Gastroesophageal sphincter (tissue), 4 donors: ENCODE measurements around the gene POLE4. TPM values are rescaled to one million over a fixed set of nuclear protein-coding genes. Genes with fewer than 3 reads are reported as not detected.

Experiments
- ATAC-seq: fragments of 150-250 bp; one replicate; pipeline ENCODE4 v1.9.1; 2016; ENCODE audit warnings: mild to moderate bottlenecking, moderate library complexity
- H3K27ac ChIP-seq, 4 donors: fragments of 200-600 bp; sonication (generic) in 3 of 4; 1 replicate in 3 of 4; 2 replicates in 1 of 4; pipeline ENCODE4 v1.5.1; 2016 to 2019
- H3K27me3 ChIP-seq: fragments of 200-600 bp; sonication (generic); one replicate; pipeline ENCODE4 v1.5.1; 2019
- H3K36me3 ChIP-seq, 2 donors: fragments of 200-600 bp; sonication (generic); one replicate each; pipeline ENCODE4 v1.5.1; 2019; ENCODE audit warnings: control low read depth in 1 of 2
- H3K4me1 ChIP-seq, 3 donors: fragments of 200-600 bp; sonication (generic); 1 replicate in 2 of 3; 2 replicates in 1 of 3; pipeline ENCODE4 v1.5.1; 2016 to 2019; ENCODE audit warnings: control low read depth in 2 of 3
- H3K4me3 ChIP-seq, 2 donors: fragments of 200-600 bp; sonication (generic); one replicate each; pipeline ENCODE4 v1.5.1; 2019; ENCODE audit warnings: mild to moderate bottlenecking in 1 of 2, moderate library complexity in 1 of 2
- H3K9me3 ChIP-seq, 3 donors: fragments of 200-600 bp; sonication (generic); one replicate each; pipeline ENCODE4 v1.5.1; 2017 to 2019; ENCODE audit warnings: control low read depth in 2 of 3
- EP300 ChIP-seq: sonication (generic); formaldehyde crosslinking; IDR thresholded peaks from one replicate; pipeline ENCODE4 v1.6.1; 2017; ENCODE audit warnings: antibody characterized with exemption, mild to moderate bottlenecking
- POLR2A ChIP-seq, 2 donors: fragments of 450-650 bp; IDR thresholded peaks; one replicate each; pipeline ENCODE4 v1.6.1; 2017; ENCODE audit warnings: antibody characterized with exemption in 2 of 2, mild to moderate bottlenecking in 2 of 2, moderate library complexity in 1 of 2
- POLR2AphosphoS5 ChIP-seq: sonication (generic); formaldehyde crosslinking; IDR thresholded peaks from one replicate; pipeline ENCODE4 v1.6.1; 2017; ENCODE audit warnings: antibody characterized with exemption
- WGBS, 2 donors: methylation state at CpG; one replicate each; pipeline ENCODE4 v1.1.5; 2018; ENCODE audit warnings: low coverage in 1 of 2; 5-methylcytosine and 5-hydroxymethylcytosine counted together
- total RNA-seq, 4 donors: library from RNA; depleted of rRNA; stranded (reverse); fragments of >200 nt; gene quantifications; one replicate each; pipeline ENCODE4 v1.1.0, GENCODE V29; 2016
- TF ChIP-seq, protein P1 (sequence below), 4 experiments: fragments of 200-600 bp in 2 of 4; fragments of 450-650 bp in 2 of 4; sonication (generic) in 1 of 4; IDR thresholded peaks; one replicate each; pipeline ENCODE4 v1.5.1; 2017 to 2019; ENCODE audit warnings: antibody characterized with exemption in 4 of 4, mild to moderate bottlenecking in 2 of 4, moderate library complexity in 2 of 4

Gene POLE4
- total RNA-seq, 4 donors from 2014 or later: 17.7 to 34.1 (median 24.8) TPM

DNA sequence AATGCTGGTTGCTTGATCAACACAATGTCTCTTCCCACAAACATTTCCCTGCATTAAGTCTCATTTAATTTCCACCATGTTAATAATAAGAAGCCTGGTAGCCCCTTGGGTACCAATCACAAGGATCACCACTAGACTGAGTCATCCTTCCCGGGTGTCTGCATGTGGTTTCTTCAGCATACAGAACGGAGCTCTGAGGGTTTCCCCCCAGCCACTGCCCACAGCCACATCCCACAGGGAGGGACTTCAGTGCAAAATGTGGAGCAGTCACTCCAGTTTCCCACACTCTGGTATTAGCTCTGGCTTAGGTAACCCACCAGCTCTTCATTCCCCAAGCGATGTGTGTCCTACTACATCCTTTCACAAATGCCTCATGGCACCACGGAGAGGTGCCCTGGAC lies 42.7 kb upstream of the POLE4 start:
- no peak overlapping the region for H3K4me3 ChIP-seq
- no peak overlapping the region for H3K27ac ChIP-seq
- H3K9me3 ChIP-seq: peaks cover 0 to 7% (median 0%) of the 10 kb centered on the region in 3 donors
- ATAC-seq: no peak
- TF ChIP-seq POLR2A (IDR thresholded peaks at IDR 0.05): no peak
- TF ChIP-seq, protein P1, sequence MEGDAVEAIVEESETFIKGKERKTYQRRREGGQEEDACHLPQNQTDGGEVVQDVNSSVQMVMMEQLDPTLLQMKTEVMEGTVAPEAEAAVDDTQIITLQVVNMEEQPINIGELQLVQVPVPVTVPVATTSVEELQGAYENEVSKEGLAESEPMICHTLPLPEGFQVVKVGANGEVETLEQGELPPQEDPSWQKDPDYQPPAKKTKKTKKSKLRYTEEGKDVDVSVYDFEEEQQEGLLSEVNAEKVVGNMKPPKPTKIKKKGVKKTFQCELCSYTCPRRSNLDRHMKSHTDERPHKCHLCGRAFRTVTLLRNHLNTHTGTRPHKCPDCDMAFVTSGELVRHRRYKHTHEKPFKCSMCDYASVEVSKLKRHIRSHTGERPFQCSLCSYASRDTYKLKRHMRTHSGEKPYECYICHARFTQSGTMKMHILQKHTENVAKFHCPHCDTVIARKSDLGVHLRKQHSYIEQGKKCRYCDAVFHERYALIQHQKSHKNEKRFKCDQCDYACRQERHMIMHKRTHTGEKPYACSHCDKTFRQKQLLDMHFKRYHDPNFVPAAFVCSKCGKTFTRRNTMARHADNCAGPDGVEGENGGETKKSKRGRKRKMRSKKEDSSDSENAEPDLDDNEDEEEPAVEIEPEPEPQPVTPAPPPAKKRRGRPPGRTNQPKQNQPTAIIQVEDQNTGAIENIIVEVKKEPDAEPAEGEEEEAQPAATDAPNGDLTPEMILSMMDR (IDR thresholded peaks at IDR 0.05): no peak
- no peaks in the 10 kb centered on the region for H3K36me3 ChIP-seq
- H3K27me3 ChIP-seq: peaks cover 67% of the 10 kb centered on the region
- H3K4me1 ChIP-seq: peaks cover 0 to 7% (median 3%) of the 10 kb centered on the region in 3 donors
- WGBS, 2 donors: 61 to 100% methylated on average over 1 to 2 of the region's 4 CpGs

- H3K27ac ChIP-seq: no peak overlapping the region
- TF ChIP-seq POLR2A (IDR thresholded peaks at IDR 0.05) (no peak), POLR2AphosphoS5 (no peak), EP300 (no peak)
- TF ChIP-seq, protein P1 (IDR thresholded peaks at IDR 0.05): no peak
- peaks cover 0 to 7% (median 3%) of the 10 kb centered on the region in 3 donors for H3K4me1 ChIP-seq
- 53 to 63% methylated on average over 2 of the region's 2 CpGs for WGBS, 2 donors
- ATAC-seq: no peak
- no peak overlapping the region for H3K4me3 ChIP-seq
- H3K36me3 ChIP-seq: no peaks in the 10 kb centered on the region
- H3K27me3 ChIP-seq: peaks cover 67% of the 10 kb centered on the region
- peaks cover 0 to 14% (median 0%) of the 10 kb centered on the region in 3 donors for H3K9me3 ChIP-seq
Observed at GRCh38 chr2:74916394-74916793, 42.0 kb upstream of the POLE4 start.

DNA sequence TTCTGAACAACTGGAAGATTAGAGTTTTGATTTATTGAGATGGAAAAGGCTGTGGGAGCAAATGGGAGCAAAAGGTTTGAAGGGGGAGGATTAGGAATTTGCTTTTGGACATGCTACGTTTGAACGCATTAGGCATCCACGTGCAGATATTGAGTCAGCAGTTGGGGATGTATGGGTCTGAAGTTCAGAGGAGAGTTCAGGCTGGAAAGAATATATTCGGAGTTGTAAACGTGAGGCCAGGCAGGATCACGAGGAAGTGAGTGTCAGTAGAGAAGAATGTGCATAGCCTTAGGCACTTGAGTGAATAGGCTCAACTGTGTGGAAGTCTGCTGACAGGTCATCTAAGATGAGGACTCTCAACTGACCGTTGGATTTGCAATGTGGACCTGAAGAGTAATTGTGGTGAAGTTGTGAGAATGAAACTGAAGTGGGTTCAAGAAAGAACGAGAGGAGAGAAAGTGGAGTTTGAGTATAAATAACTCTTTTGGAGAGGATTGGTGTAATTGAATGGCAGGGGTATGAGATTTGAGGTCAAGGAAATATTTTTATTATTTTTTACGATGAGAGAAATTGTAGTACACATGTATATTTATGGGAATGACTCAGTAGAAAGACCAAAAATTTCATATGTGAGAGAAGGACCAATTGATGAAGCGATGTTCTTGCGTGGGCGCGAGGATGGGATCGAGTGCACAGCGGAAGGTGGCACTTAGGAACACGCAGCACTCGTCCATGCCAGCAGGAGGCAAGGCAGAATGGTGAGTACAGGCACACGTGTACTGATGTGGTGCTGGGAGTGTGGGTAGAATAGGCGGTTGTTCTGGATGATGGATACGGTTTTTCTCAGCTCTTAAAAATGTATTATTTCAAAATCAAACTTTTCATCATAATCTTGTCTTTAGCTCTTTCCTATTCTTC lies 40.5 kb upstream of the POLE4 start:
- Histone ChIP-seq H3K27me3 (peaks cover 52% of the 10 kb centered on the region), H3K36me3 (no peaks in the 10 kb centered on the region), H3K9me3 (peaks cover 0 to 16% (median 0%) of the 10 kb centered on the region in 3 donors), H3K27ac (no peak overlapping the region), H3K4me1 (peaks cover 0 to 7% (median 3%) of the 10 kb centered on the region in 3 donors), H3K4me3 (no peak overlapping the region)
- WGBS, 2 donors: 73 to 78% methylated on average over 20 of the region's 20 CpGs
- no peak for ATAC-seq
- no peak for TF ChIP-seq POLR2A (IDR thresholded peaks at IDR 0.05)
- TF ChIP-seq EP300: no peak
- no peak for TF ChIP-seq POLR2AphosphoS5
- TF ChIP-seq, protein P1 (IDR thresholded peaks at IDR 0.05): no peak

- no peak for ATAC-seq
- peaks cover 46% of the 10 kb centered on the region for H3K27me3 ChIP-seq
- H3K27ac ChIP-seq: no peak overlapping the region
- H3K9me3 ChIP-seq: peaks cover 0 to 16% (median 0%) of the 10 kb centered on the region in 3 donors
- TF ChIP-seq, protein P1 (IDR thresholded peaks at IDR 0.05): peak; percentile 68 to 85 (median 78)
- no peak for TF ChIP-seq EP300
- peak overlapping the region in 1 of 2 donors; percentile 29 for H3K4me3 ChIP-seq
- WGBS, 2 donors: 0% methylated on average over 5 of the region's 34 CpGs; no CpG with 5 or more reads in 1 of the 2 donors
- peaks cover 0 to 7% (median 3%) of the 10 kb centered on the region in 3 donors for H3K4me1 ChIP-seq
- no peaks in the 10 kb centered on the region for H3K36me3 ChIP-seq
Observed at GRCh38 chr2:74919827-74920226, 38.6 kb upstream of the POLE4 start.
